Measurements from ENCODE around the gene P2RX5.
"Not testable (repeated sequence)": the region's sequence is repeated elsewhere in the genome, so short reads cannot be mapped to it uniquely, and the experiment has no call there.

The P2RX5 gene

DNA sequence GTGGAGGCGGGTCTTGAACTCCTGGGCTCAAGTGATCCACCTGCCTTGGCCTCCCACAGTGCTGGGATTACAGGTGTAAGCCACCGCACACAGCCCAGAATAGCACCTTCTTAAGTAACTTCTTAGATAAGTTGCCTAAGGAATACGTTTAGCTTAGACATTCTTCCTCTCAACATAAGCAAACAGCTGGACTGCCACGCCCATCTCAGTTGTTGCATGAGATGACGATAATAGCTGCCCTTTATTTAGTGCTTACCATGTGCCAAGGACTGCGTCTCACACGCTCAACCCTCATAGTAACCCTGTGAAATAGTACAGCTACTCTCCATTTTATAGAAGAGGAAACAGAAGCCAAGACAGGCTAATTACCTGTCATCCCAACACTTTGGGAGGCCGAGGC is 39.6 kb upstream of the P2RX5 start:
- H3K27ac ChIP-seq: no peak overlapping the region
- TF ChIP-seq, protein P1, sequence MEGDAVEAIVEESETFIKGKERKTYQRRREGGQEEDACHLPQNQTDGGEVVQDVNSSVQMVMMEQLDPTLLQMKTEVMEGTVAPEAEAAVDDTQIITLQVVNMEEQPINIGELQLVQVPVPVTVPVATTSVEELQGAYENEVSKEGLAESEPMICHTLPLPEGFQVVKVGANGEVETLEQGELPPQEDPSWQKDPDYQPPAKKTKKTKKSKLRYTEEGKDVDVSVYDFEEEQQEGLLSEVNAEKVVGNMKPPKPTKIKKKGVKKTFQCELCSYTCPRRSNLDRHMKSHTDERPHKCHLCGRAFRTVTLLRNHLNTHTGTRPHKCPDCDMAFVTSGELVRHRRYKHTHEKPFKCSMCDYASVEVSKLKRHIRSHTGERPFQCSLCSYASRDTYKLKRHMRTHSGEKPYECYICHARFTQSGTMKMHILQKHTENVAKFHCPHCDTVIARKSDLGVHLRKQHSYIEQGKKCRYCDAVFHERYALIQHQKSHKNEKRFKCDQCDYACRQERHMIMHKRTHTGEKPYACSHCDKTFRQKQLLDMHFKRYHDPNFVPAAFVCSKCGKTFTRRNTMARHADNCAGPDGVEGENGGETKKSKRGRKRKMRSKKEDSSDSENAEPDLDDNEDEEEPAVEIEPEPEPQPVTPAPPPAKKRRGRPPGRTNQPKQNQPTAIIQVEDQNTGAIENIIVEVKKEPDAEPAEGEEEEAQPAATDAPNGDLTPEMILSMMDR (IDR thresholded peaks at IDR 0.05): no peak
- no peak for TF ChIP-seq ZFX (IDR thresholded peaks at IDR 0.05; ENCODE audit: borderline replicate concordance)

DNA sequence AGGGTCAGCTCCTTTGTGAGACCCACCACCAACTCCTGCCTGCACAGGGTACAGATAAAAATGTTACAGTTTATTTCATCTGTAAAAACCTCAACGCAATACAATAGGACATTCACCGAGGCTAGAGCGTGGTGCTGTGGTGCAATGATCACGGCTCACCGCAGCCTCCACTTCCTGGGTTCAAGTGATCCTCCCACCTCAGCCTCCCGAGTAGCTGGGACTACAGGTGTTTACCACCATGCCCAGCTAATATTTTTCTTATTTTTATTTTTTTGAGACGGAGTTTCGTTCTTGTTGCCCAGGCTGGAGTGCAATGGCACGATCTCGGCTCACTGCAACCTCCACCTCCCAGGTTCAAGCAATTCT is 38.9 kb upstream of the P2RX5 start:
- not testable (repeated sequence) for H3K27ac ChIP-seq

DNA sequence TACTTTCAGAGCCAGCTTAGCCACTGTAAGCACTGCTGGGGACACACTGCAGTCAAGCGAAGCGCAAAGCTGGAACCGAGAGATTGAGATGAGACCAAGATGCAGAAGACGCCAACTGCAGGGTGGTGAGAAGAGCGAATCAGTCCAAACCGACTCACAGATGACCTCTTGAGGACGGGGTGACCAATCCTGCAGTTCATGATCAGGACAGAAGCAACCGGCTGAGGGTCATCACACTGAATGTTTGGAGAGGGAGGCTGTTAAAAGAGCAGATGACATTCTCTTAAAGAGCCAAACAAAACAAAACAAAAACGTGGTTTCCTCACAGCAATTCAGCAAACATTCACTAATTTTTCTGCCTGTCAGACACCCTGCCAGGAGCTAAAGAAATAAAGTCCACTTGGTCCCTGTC is 36.3 kb upstream of the P2RX5 start:
- TF ChIP-seq, protein P1 (IDR thresholded peaks at IDR 0.05): peak; percentile 12; the same call in 1 of the 2 replicates
- TF ChIP-seq ZFX (IDR thresholded peaks at IDR 0.05; ENCODE audit: borderline replicate concordance): no peak
- no peak overlapping the region for H3K27ac ChIP-seq

- no peak overlapping the region for H3K27ac ChIP-seq
- TF ChIP-seq ZFX (IDR thresholded peaks at IDR 0.05; ENCODE audit: borderline replicate concordance): no peak
- TF ChIP-seq, protein P1 (IDR thresholded peaks at IDR 0.05): no peak
Observed at GRCh38 chr17:3730881-3731429, 35.0 kb upstream of the P2RX5 start.

DNA sequence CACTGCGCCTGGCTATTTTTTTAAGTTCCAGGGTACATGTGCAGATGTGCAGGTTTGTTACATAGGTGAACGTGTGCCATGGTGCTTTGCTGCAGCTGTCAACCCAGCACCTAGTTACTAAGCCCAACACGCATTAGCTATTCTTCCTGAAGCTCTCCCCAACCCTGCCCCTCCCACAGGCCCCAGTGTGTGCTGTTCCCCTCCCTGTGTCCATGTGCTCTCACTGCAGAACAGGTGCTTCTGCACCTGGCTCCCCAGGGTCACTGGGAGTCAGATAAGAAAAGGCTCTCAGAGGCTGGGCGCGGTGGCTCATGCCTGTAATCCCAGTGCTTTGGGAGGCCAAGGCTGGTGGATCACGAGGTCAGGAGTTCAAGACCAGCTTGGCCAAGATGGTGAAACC is 33.9 kb upstream of the P2RX5 start:
- H3K27ac ChIP-seq: no peak overlapping the region
- TF ChIP-seq, protein P1 (IDR thresholded peaks at IDR 0.05): no peak
- TF ChIP-seq ZFX (IDR thresholded peaks at IDR 0.05; ENCODE audit: borderline replicate concordance): no peak

- H3K27ac ChIP-seq: not testable (repeated sequence)
Observed at GRCh38 chr17:3728099-3728498, 32.1 kb upstream of the P2RX5 start.

GRCh38 chr17:3727041-3727440 is 31.1 kb upstream of the P2RX5 start:
- no peak for TF ChIP-seq ZFX (IDR thresholded peaks at IDR 0.05; ENCODE audit: borderline replicate concordance)
- TF ChIP-seq, protein P1 (IDR thresholded peaks at IDR 0.05): no peak
- no peak overlapping the region for H3K27ac ChIP-seq

DNA sequence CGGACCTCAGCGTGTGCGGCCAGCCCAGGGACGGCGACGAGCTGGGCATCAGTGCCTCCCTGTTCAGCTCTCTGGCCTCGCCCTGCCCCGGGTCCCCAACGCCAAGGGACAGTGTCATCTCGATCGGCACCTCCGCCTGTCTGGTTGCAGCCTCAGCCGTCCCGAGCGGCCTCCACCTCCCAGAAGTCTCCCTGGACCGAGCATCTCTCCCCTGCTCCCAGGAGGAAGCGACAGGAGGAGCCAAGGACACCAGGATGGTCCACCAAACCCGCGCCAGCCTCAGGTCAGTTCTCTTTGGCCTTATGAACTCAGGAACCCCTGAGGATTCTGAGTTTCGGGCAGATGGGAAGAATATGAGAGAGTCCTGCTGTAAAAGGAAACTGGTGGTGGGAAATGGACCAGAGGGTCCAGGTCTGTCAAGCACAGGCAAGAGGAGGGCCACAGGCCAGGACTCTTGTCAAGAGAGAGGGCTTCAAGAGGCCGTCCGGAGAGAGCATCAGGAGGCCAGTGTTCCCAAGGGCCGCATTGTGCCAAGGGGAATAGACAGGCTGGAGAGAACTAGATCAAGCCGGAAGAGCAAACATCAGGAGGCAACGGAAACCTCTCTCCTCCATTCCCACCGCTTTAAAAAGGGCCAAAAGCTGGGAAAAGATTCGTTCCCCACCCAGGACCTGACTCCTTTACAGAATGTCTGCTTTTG is 28.6 kb upstream of the P2RX5 start:
- H3K27ac ChIP-seq: peak overlapping the region; percentile 72
- TF ChIP-seq, protein P1 (IDR thresholded peaks at IDR 0.05): no peak
- no peak for TF ChIP-seq ZFX (IDR thresholded peaks at IDR 0.05; ENCODE audit: borderline replicate concordance)
